ENCODE results near the gene KCNQ2.
A peak's percentile ranks its signal among the peaks of the same experiment; 100 is the strongest.

Gene KCNQ2

DNA sequence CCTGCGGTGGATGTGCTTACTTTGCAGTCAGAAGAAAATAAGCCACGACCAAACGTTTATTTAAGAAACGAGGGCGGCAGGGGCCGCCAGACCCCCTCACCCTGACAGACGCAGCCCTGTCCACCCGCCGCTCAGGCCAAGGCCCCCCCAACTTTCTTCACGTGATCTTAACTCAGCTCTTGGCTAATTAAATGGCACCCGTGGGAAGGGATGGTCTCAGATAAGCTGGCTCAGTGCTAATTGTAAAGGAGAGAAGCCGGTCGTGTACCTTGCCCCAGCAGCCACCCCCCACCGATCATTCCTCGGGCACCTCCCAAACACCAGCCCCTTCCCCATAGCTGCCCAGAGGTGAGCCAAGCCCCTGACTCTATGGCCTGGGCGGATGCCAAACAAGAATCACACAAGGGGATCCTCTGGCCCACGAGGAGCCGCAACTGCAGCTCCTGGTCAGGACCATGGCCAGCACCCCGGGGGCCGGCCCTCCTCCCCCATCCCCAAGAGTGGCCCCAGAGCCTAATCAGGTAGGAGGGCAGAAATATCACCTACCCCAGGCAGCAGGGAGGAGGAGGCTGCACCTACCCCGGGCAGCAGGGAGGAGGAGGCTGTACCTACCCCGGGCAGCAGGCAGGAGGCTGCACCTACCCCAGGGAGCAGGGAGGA, 11.2 kb downstream of the KCNQ2 start:
- no peak for TF ChIP-seq SUZ12 (IDR thresholded peaks at IDR 0.05; ENCODE audit: extremely low read depth, insufficient read depth, insufficient read length)
- TF ChIP-seq ZNF274 (IDR thresholded peaks at IDR 0.05; ENCODE audit: low read depth, low read length), result no peak
- no peak for TF ChIP-seq YY1 (IDR thresholded peaks at IDR 0.05; ENCODE audit: insufficient read depth, insufficient read length)
- no peaks in the 10 kb centered on the region for H3K9me3 ChIP-seq (ENCODE audit: insufficient read depth, low read length)
- H3K4me1 ChIP-seq (ENCODE audit: insufficient read depth, insufficient read length), result peaks cover 30% of the 10 kb centered on the region
- H3K9ac ChIP-seq (ENCODE audit: insufficient read length, low read depth), result no peak overlapping the region
- no peak overlapping the region for H3K4me3 ChIP-seq (ENCODE audit: insufficient read length, low read depth)
- peaks cover 23% of the 10 kb centered on the region for H3K36me3 ChIP-seq (ENCODE audit: insufficient read depth, insufficient read length, low read length)
- no peak for DNase-seq (ENCODE audit: low read depth, low spot score)
- H3K27me3 ChIP-seq (ENCODE audit: insufficient read depth, insufficient read length), result no peaks in the 10 kb centered on the region

GRCh38 chr20:63459070-63459380, 13.4 kb downstream of the KCNQ2 start:
- TF ChIP-seq SUZ12 (IDR thresholded peaks at IDR 0.05; ENCODE audit: extremely low read depth, insufficient read depth, insufficient read length) (no peak), YY1 (IDR thresholded peaks at IDR 0.05; ENCODE audit: insufficient read depth, insufficient read length) (no peak), ZNF274 (IDR thresholded peaks at IDR 0.05; ENCODE audit: low read depth, low read length) (no peak)
- DNase-seq (ENCODE audit: low read depth, low spot score), result no peak
- Histone ChIP-seq H3K27me3 (ENCODE audit: insufficient read depth, insufficient read length) (no peaks in the 10 kb centered on the region), H3K36me3 (ENCODE audit: insufficient read depth, insufficient read length, low read length) (peaks cover 14% of the 10 kb centered on the region), H3K4me3 (ENCODE audit: insufficient read length, low read depth) (no peak overlapping the region), H3K4me1 (ENCODE audit: insufficient read depth, insufficient read length) (peaks cover 35% of the 10 kb centered on the region), H3K9ac (ENCODE audit: insufficient read length, low read depth) (no peak overlapping the region), H3K9me3 (ENCODE audit: insufficient read depth, low read length) (no peaks in the 10 kb centered on the region)

- Histone ChIP-seq H3K9ac (ENCODE audit: insufficient read length, low read depth) (no peak overlapping the region), H3K27me3 (ENCODE audit: insufficient read depth, insufficient read length) (no peaks in the 10 kb centered on the region), H3K4me1 (ENCODE audit: insufficient read depth, insufficient read length) (peaks cover 31% of the 10 kb centered on the region), H3K4me3 (ENCODE audit: insufficient read length, low read depth) (no peak overlapping the region), H3K9me3 (ENCODE audit: insufficient read depth, low read length) (no peaks in the 10 kb centered on the region), H3K36me3 (ENCODE audit: insufficient read depth, insufficient read length, low read length) (peaks cover 14% of the 10 kb centered on the region)
- TF ChIP-seq SUZ12 (IDR thresholded peaks at IDR 0.05; ENCODE audit: extremely low read depth, insufficient read depth, insufficient read length) (no peak), YY1 (IDR thresholded peaks at IDR 0.05; ENCODE audit: insufficient read depth, insufficient read length) (no peak), ZNF274 (IDR thresholded peaks at IDR 0.05; ENCODE audit: low read depth, low read length) (no peak)
- no peak for DNase-seq (ENCODE audit: low read depth, low spot score)
Observed at GRCh38 chr20:63458170-63459069, 14.0 kb downstream of the KCNQ2 start.

GRCh38 chr20:63457737-63458136, 14.7 kb downstream of the KCNQ2 start:
- H3K4me1 ChIP-seq (ENCODE audit: insufficient read depth, insufficient read length), result peaks cover 31% of the 10 kb centered on the region
- no peak overlapping the region for H3K9ac ChIP-seq (ENCODE audit: insufficient read length, low read depth)
- H3K9me3 ChIP-seq (ENCODE audit: insufficient read depth, low read length), result no peaks in the 10 kb centered on the region
- H3K4me3 ChIP-seq (ENCODE audit: insufficient read length, low read depth), result no peak overlapping the region
- H3K27me3 ChIP-seq (ENCODE audit: insufficient read depth, insufficient read length), result no peaks in the 10 kb centered on the region
- TF ChIP-seq ZNF274 (IDR thresholded peaks at IDR 0.05; ENCODE audit: low read depth, low read length) (no peak), YY1 (IDR thresholded peaks at IDR 0.05; ENCODE audit: insufficient read depth, insufficient read length) (no peak), SUZ12 (IDR thresholded peaks at IDR 0.05; ENCODE audit: extremely low read depth, insufficient read depth, insufficient read length) (no peak)
- DNase-seq (ENCODE audit: low read depth, low spot score), result no peak
- peaks cover 12% of the 10 kb centered on the region for H3K36me3 ChIP-seq (ENCODE audit: insufficient read depth, insufficient read length, low read length)

- Histone ChIP-seq H3K36me3 (ENCODE audit: insufficient read depth, insufficient read length, low read length) (peaks cover 14% of the 10 kb centered on the region), H3K4me1 (ENCODE audit: insufficient read depth, insufficient read length) (peaks cover 30% of the 10 kb centered on the region), H3K9ac (ENCODE audit: insufficient read length, low read depth) (no peak overlapping the region), H3K4me3 (ENCODE audit: insufficient read length, low read depth) (no peak overlapping the region), H3K27me3 (ENCODE audit: insufficient read depth, insufficient read length) (no peaks in the 10 kb centered on the region), H3K9me3 (ENCODE audit: insufficient read depth, low read length) (no peaks in the 10 kb centered on the region)
- no peak for TF ChIP-seq YY1 (IDR thresholded peaks at IDR 0.05; ENCODE audit: insufficient read depth, insufficient read length)
- no peak for TF ChIP-seq SUZ12 (IDR thresholded peaks at IDR 0.05; ENCODE audit: extremely low read depth, insufficient read depth, insufficient read length)
- no peak for TF ChIP-seq ZNF274 (IDR thresholded peaks at IDR 0.05; ENCODE audit: low read depth, low read length)
- DNase-seq (ENCODE audit: low read depth, low spot score), result no peak
Observed at GRCh38 chr20:63456429-63457284, 15.8 kb downstream of the KCNQ2 start.

DNA sequence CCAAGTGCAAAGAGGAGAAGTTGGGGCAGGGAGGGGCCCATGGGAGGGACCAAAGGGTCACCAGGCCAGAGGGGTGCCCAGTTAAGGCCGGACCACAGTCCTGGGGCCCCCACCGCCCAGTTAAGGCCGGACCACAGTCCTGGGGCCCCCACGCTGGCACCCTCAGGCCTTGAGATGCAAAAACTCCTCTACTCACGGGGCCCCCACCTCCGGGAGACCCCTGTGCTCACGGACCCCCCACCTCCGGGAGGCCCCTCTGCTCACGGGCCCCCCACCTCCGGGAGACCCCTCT, 16.9 kb downstream of the KCNQ2 start:
- peaks cover 14% of the 10 kb centered on the region for H3K36me3 ChIP-seq (ENCODE audit: insufficient read depth, insufficient read length, low read length)
- no peak overlapping the region for H3K4me3 ChIP-seq (ENCODE audit: insufficient read length, low read depth)
- TF ChIP-seq YY1 (IDR thresholded peaks at IDR 0.05; ENCODE audit: insufficient read depth, insufficient read length) (no peak), ZNF274 (IDR thresholded peaks at IDR 0.05; ENCODE audit: low read depth, low read length) (no peak), SUZ12 (IDR thresholded peaks at IDR 0.05; ENCODE audit: extremely low read depth, insufficient read depth, insufficient read length) (no peak)
- peak overlapping the region; percentile 36 for H3K9ac ChIP-seq (ENCODE audit: insufficient read length, low read depth)
- H3K9me3 ChIP-seq (ENCODE audit: insufficient read depth, low read length), result no peaks in the 10 kb centered on the region
- no peak for DNase-seq (ENCODE audit: low read depth, low spot score)
- H3K4me1 ChIP-seq (ENCODE audit: insufficient read depth, insufficient read length), result peaks cover 31% of the 10 kb centered on the region
- no peaks in the 10 kb centered on the region for H3K27me3 ChIP-seq (ENCODE audit: insufficient read depth, insufficient read length)

Measured in NT2/D1 (cell line).